Measurements from ENCODE around the gene ARSG. TPM values are rescaled to one million over a fixed set of nuclear protein-coding genes. Genes with fewer than 3 reads are reported as not detected.

Gene ARSG
- total and polyA plus RNA-seq, 2 of the 4 experiments (the other 2 are of a cell fraction) = 2.9 to 3.0 TPM

DNA sequence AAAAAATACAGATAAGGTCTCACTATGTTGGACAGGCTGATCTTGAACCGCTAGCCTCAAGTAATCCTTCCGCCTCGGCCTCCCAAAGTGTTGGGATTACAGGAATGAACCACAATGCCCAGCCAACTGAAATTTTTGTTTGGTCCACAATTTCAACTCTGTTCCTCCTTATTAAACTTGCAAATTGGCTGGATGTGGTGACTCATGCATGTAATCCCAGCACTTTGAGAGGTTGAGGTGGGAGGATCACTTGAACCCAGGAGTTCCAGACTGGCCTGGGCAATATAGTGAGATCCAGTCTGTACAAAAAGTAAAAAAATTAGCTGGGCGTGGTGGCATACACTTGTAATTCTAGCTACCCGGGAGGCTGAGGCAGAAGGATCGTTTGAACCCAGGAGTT, 13.4 kb downstream of the ARSG start:
- H2AFZ ChIP-seq (replicated peaks; ENCODE audit: low read length, poor library complexity) = no peak overlapping the region
- H2BK120ac ChIP-seq (ENCODE audit: low read depth, low read length) = no peak overlapping the region
- H2AK9ac ChIP-seq (replicated peaks; ENCODE audit: low read depth, low read length, poor library complexity) = no peak overlapping the region
- no peak overlapping the region for H3K4me3 ChIP-seq (ENCODE audit: insufficient read depth, low read depth, low read length)
- H3K36me3 ChIP-seq (ENCODE audit: control insufficient read depth, insufficient read depth, low read length) = no peaks in the 10 kb centered on the region
- dilution Hi-C loops (cut with HindIII; ENCODE audit: low sequenced_read_pairs, unreplicated experiment) = no loop called here
- H3K4me1 ChIP-seq (ENCODE audit: control insufficient read depth, insufficient read depth, low read length) = peaks cover 3% of the 10 kb centered on the region; the same call in 1 of the 2 replicates
- H4K91ac ChIP-seq (ENCODE audit: insufficient read depth, low read depth, low read length) = no peak overlapping the region
- H3K27ac ChIP-seq (ENCODE audit: insufficient read depth, low read length) = no peak overlapping the region
- in situ Hi-C loops (cut with MboI; ENCODE audit: low sequenced_read_pairs) = no loop called here
- H2BK20ac ChIP-seq (ENCODE audit: low read depth, low read length) = no peak overlapping the region
- no peak overlapping the region for H3K18ac ChIP-seq (ENCODE audit: low read depth, low read length)
- DNase-seq (no peak), ATAC-seq (ENCODE audit: low read depth) (no peak)
- H3K14ac ChIP-seq (replicated peaks; ENCODE audit: low read depth, low read length) = no peak overlapping the region
- no peak overlapping the region for H2BK5ac ChIP-seq (ENCODE audit: low read depth, low read length, poor library complexity, severe bottlenecking)
- no CpG with 5 or more reads among the region's 6 CpGs for WGBS, 2 experiments (ENCODE audit: extremely low coverage in 2 of 2, insufficient read length in 1 of 2)
- H3K27me3 ChIP-seq (ENCODE audit: control insufficient read depth, insufficient read depth, low read length) = no peaks in the 10 kb centered on the region
- ChIA-PET CTCF (no interaction called here), POLR2A (ENCODE audit: unreplicated experiment) (no interaction called here)
- H4K5ac ChIP-seq (ENCODE audit: low read depth, low read length) = no peak overlapping the region
- H3K4me2 ChIP-seq (ENCODE audit: low read depth, low read length) = no peak overlapping the region
- no peaks in the 10 kb centered on the region for H3K79me1 ChIP-seq (ENCODE audit: low read depth in 1 of 2, low read length in 2 of 2)
- H3K56ac ChIP-seq (ENCODE audit: extremely low read depth, insufficient read depth, low read length) = no peak overlapping the region
- H3K9me3 ChIP-seq (ENCODE audit: control insufficient read depth, insufficient read depth, low read length) = no peaks in the 10 kb centered on the region
- no peak overlapping the region for H3K4ac ChIP-seq (ENCODE audit: low read depth, low read length)
- no TSS peak for BruUV-seq (replicated peaks)
- TF ChIP-seq CEBPB (IDR thresholded peaks at IDR 0.05; ENCODE audit: low read depth, low read length) = no peak
- TF ChIP-seq NFE2L2 (IDR thresholded peaks at IDR 0.05; ENCODE audit: low read depth, low read length) = no peak
- TF ChIP-seq, protein P1, sequence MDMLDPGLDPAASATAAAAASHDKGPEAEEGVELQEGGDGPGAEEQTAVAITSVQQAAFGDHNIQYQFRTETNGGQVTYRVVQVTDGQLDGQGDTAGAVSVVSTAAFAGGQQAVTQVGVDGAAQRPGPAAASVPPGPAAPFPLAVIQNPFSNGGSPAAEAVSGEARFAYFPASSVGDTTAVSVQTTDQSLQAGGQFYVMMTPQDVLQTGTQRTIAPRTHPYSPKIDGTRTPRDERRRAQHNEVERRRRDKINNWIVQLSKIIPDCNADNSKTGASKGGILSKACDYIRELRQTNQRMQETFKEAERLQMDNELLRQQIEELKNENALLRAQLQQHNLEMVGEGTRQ (IDR thresholded peaks at IDR 0.05; ENCODE audit: low read depth, low read length) = no peak
- TF ChIP-seq MAFK (IDR thresholded peaks at IDR 0.05; ENCODE audit: low read depth, low read length) = no peak
- no peak for TF ChIP-seq SMC3 (IDR thresholded peaks at IDR 0.05; ENCODE audit: low read depth, low read length)
- TF ChIP-seq BHLHE40 (IDR thresholded peaks at IDR 0.05; ENCODE audit: low read depth, low read length) = no peak
- no peak for TF ChIP-seq MXI1 (IDR thresholded peaks at IDR 0.05; ENCODE audit: borderline replicate concordance, low read depth, low read length)
- TF ChIP-seq CTCF (conservative IDR thresholded peaks at IDR 0.05; ENCODE audit: low read depth, low read length) = no peak
- H2BK15ac ChIP-seq (ENCODE audit: low read depth, low read length) = no peak overlapping the region
- no peak overlapping the region for H4K8ac ChIP-seq (ENCODE audit: low read depth in 2 of 2, low read length in 2 of 2)
- intact Hi-C loops (cut with micrococcal nuclease) = no loop called here
- no peaks in the 10 kb centered on the region for H4K20me1 ChIP-seq (ENCODE audit: insufficient read depth, low read length)
- H3K9me1 ChIP-seq (ENCODE audit: insufficient read depth, low read length) = no peaks in the 10 kb centered on the region
- no peak overlapping the region for H2AK5ac ChIP-seq (ENCODE audit: low read depth, low read length)
- H3K23ac ChIP-seq (ENCODE audit: low read depth, low read length) = no peak overlapping the region
- H3K9ac ChIP-seq (ENCODE audit: low read depth, low read length) = no peak overlapping the region

Measured in IMR-90 (cell line).